OCI-LY3 (cell line): ENCODE results near the gene YWHAQ.

Experiments used
- H2AFZ ChIP-seq: fragments of 200-600, 300-600 bp; shearing (Covaris generic); 2 replicates; pipeline ENCODE4 v1.6.0; 2014; ENCODE audit warnings: antibody characterized with exemption, low read depth, low read length
- H3K27ac ChIP-seq: fragments of 200-600, 300-600 bp; sonication (generic); 2 replicates; pipeline ENCODE4 v1.5.1; 2014; ENCODE audit warnings: mild to moderate bottlenecking, low read length, moderate library complexity, mixed read lengths
- H3K27me3 ChIP-seq: fragments of 200-600, 300-600 bp; sonication (generic); 2 replicates; pipeline ENCODE4 v1.6.1; 2014; ENCODE audit warnings: low read depth, low read length, mixed read lengths
- H3K36me3 ChIP-seq: fragments of 200-600, 300-600 bp; sonication (generic); replicated peaks from 2 replicates; pipeline ENCODE3; 2014; ENCODE audit warnings: low read depth, low read length, mixed read lengths
- H3K4me1 ChIP-seq: fragments of 300-600, 200-600 bp; sonication (generic); 2 replicates; pipeline ENCODE4 v1.6.1; 2014; ENCODE audit warnings: low read length, mixed read lengths
- H3K4me2 ChIP-seq: fragments of 200-600, 300-600 bp; sonication (generic); 2 replicates; pipeline ENCODE4 v1.6.1; 2014; ENCODE audit warnings: low read length, mixed read lengths
- H3K4me3 ChIP-seq: fragments of 300-600, 200-600 bp; sonication (generic); 2 replicates; pipeline ENCODE4 v1.5.1; 2014; ENCODE audit warnings: antibody characterized with exemption, mild to moderate bottlenecking, low read length, moderate library complexity
- H3K79me2 ChIP-seq: fragments of 300-600, 200-600 bp; shearing (Covaris generic); 2 replicates; pipeline ENCODE4 v1.6.1; 2014; ENCODE audit warnings: mild to moderate bottlenecking, low read length, mixed read lengths
- H3K9ac ChIP-seq: fragments of 300-600, 200-600 bp; shearing (Covaris generic); 2 replicates; pipeline ENCODE4 v1.6.0; 2014; ENCODE audit warnings: mild to moderate bottlenecking, low read length, moderate library complexity
- H3K9me3 ChIP-seq: fragments of 200-600, 300-600 bp; shearing (Covaris generic); 2 replicates; pipeline ENCODE4 v1.6.1; 2014; ENCODE audit warnings: low read length, mixed read lengths; ENCODE audit not compliant: insufficient read depth
- H4K20me1 ChIP-seq: fragments of 200-600, 300-600 bp; sonication (generic); 2 replicates; pipeline ENCODE4 v1.6.1; 2016; ENCODE audit warnings: low read length, mixed read lengths; ENCODE audit not compliant: insufficient read depth
- EZH2phosphoT487 ChIP-seq: fragments of 200-600 bp; shearing (Covaris generic); IDR thresholded peaks from 2 replicates; pipeline ENCODE4 v1.6.1; 2018; ENCODE audit warnings: antibody characterized with exemption, mixed run types, low read depth
- TF ChIP-seq, protein P1 (sequence below): fragments of 200-600, 300-600 bp; sonication (generic); IDR thresholded peaks from 2 replicates; pipeline ENCODE4 v1.5.1; 2014; ENCODE audit warnings: antibody characterized with exemption, low read length, low read depth

Gene YWHAQ

DNA sequence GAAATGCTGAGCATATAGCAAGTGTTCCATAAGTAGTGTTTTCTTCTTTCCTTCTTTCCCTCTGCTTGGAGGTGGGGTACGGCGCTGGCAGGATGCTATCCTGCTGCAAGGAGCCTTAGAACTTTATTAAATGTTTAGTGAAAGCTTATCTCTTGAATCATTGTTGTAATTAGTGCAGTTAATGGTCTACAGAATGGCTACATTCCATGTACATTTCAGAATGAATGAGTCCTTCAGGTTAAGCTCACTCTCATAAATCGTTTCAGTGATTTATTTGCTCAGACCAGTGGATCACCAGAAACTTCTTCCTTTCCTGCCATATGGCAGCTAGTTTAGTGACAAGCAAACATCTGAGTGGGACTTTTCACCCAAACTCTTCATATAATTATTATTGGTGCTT is 3.3 kb upstream of the YWHAQ start:
- H3K27me3 ChIP-seq, result peaks cover 15% of the 10 kb centered on the region
- H3K9ac ChIP-seq, result no peak overlapping the region
- H3K36me3 ChIP-seq, result peaks cover 3% of the 10 kb centered on the region
- no peak overlapping the region for H2AFZ ChIP-seq
- peaks cover 6% of the 10 kb centered on the region for H4K20me1 ChIP-seq
- no peak overlapping the region for H3K4me3 ChIP-seq
- peaks cover 18% of the 10 kb centered on the region for H3K4me1 ChIP-seq
- H3K4me2 ChIP-seq, result no peak overlapping the region
- H3K9me3 ChIP-seq, result no peaks in the 10 kb centered on the region
- peaks cover 13% of the 10 kb centered on the region for H3K79me2 ChIP-seq
- no peak overlapping the region for H3K27ac ChIP-seq
- TF ChIP-seq EZH2phosphoT487, result no peak
- TF ChIP-seq, protein P1, sequence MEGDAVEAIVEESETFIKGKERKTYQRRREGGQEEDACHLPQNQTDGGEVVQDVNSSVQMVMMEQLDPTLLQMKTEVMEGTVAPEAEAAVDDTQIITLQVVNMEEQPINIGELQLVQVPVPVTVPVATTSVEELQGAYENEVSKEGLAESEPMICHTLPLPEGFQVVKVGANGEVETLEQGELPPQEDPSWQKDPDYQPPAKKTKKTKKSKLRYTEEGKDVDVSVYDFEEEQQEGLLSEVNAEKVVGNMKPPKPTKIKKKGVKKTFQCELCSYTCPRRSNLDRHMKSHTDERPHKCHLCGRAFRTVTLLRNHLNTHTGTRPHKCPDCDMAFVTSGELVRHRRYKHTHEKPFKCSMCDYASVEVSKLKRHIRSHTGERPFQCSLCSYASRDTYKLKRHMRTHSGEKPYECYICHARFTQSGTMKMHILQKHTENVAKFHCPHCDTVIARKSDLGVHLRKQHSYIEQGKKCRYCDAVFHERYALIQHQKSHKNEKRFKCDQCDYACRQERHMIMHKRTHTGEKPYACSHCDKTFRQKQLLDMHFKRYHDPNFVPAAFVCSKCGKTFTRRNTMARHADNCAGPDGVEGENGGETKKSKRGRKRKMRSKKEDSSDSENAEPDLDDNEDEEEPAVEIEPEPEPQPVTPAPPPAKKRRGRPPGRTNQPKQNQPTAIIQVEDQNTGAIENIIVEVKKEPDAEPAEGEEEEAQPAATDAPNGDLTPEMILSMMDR, result no peak

- no peak overlapping the region for H2AFZ ChIP-seq
- peak overlapping the region; percentile 88 for H3K4me2 ChIP-seq
- peaks cover 33% of the 10 kb centered on the region for H3K79me2 ChIP-seq
- peaks cover 25% of the 10 kb centered on the region for H3K4me1 ChIP-seq
- peaks cover 23% of the 10 kb centered on the region for H3K36me3 ChIP-seq
- H3K4me3 ChIP-seq, result peak overlapping the region; percentile 97
- peaks cover 15% of the 10 kb centered on the region for H3K27me3 ChIP-seq
- no peak overlapping the region for H3K9ac ChIP-seq
- H4K20me1 ChIP-seq, result peaks cover 26% of the 10 kb centered on the region
- no peaks in the 10 kb centered on the region for H3K9me3 ChIP-seq
- no peak overlapping the region for H3K27ac ChIP-seq
- no peak for TF ChIP-seq EZH2phosphoT487
- TF ChIP-seq, protein P1, result no peak
These were observed 1.3 kb upstream of the YWHAQ start for GRCh38 chr2:9631878-9632700.

DNA sequence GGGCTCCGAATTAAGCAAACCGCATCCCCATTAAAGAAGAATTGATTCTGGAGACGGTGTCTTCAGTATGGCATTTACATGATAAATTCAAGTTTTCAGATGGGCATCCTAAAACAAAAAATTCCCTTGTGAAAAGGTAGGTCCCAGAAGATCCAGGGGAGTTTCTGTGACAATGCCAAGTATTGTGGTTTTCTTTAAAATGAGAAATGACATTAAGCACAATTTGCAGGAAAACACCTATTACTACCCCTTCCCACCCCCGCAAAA is 689 bp upstream of the YWHAQ start:
- H3K9ac ChIP-seq, result peak overlapping the region; percentile 53
- peaks cover 24% of the 10 kb centered on the region for H3K4me1 ChIP-seq
- H3K4me3 ChIP-seq, result peak overlapping the region; percentile 97
- no peaks in the 10 kb centered on the region for H3K9me3 ChIP-seq
- peaks cover 15% of the 10 kb centered on the region for H3K27me3 ChIP-seq
- H3K79me2 ChIP-seq, result peaks cover 39% of the 10 kb centered on the region
- H4K20me1 ChIP-seq, result peaks cover 32% of the 10 kb centered on the region
- TF ChIP-seq EZH2phosphoT487, result no peak
- TF ChIP-seq, protein P1, result no peak
- peak overlapping the region; percentile 88 for H2AFZ ChIP-seq
- H3K27ac ChIP-seq, result no peak overlapping the region
- peaks cover 26% of the 10 kb centered on the region for H3K36me3 ChIP-seq
- peak overlapping the region; percentile 88 for H3K4me2 ChIP-seq

DNA sequence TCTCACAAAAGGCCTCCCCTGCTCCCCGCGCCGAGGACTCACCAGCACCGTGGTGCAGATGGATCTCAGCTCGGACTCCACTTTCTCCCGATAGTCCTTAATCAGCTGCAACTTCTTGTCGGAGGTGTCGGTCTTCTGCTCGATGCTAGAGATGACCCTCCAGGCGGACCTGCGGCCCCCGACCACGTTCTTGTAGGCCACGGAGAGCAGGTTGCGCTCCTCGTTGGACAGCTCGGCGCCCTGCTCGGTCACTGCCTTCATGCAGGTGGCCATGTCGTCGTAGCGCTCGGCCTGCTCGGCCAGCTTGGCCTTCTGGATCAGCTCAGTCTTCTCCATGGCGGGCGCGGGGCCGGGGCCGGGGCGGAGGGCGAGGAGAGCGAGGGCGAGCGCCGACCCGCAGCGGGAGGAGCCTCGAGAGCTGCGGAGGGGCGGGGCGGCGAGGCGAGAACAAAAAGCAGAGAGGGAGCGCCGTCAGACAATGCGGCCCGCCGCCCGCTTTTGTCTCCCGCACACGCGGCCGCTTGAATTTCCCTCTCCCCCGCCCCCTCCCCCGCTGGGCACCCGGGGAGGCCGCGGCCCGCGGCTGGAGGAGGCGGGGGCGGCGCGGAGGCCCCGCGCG is 571 bp downstream of the YWHAQ start:
- peaks cover 35% of the 10 kb centered on the region for H3K36me3 ChIP-seq
- TF ChIP-seq, protein P1, result no peak
- TF ChIP-seq EZH2phosphoT487, result no peak

More for the DNA sequence above, 571 bp downstream of the YWHAQ start:
- H3K4me2 ChIP-seq, result peak overlapping the region; percentile 76
- peak overlapping the region; percentile 74 for H3K27ac ChIP-seq
- peak overlapping the region; percentile 92 for H3K9ac ChIP-seq
- H3K9me3 ChIP-seq, result no peaks in the 10 kb centered on the region
- H3K79me2 ChIP-seq, result peaks cover 52% of the 10 kb centered on the region
- peak overlapping the region; percentile 97 for H3K4me3 ChIP-seq
- H4K20me1 ChIP-seq, result peaks cover 43% of the 10 kb centered on the region
- H3K4me1 ChIP-seq, result peaks cover 24% of the 10 kb centered on the region
- no peak overlapping the region for H2AFZ ChIP-seq
- peaks cover 15% of the 10 kb centered on the region for H3K27me3 ChIP-seq
